ENCODE measurements around the gene FKBP3.
A peak's percentile ranks its signal among the peaks of the same experiment; 100 is the strongest.
"Not testable (repeated sequence)": the region's sequence is repeated elsewhere in the genome, so short reads cannot be mapped to it uniquely, and the experiment has no call there.

The FKBP3 gene

GRCh38 chr14:45112896-45113781 lies 21.1 kb downstream of the FKBP3 start:
- no peak for DNase-seq (ENCODE audit: low read depth)

- no peak for DNase-seq (ENCODE audit: low read depth)
Observed at GRCh38 chr14:45104561-45104960, 29.7 kb downstream of the FKBP3 start.

GRCh38 chr14:45103806-45104205 lies 30.5 kb downstream of the FKBP3 start:
- DNase-seq (ENCODE audit: low read depth) = no peak

- no peak for DNase-seq (ENCODE audit: low read depth)
Observed at GRCh38 chr14:45096218-45096617, 38.1 kb downstream of the FKBP3 start.

GRCh38 chr14:45095143-45095542 lies 39.1 kb downstream of the FKBP3 start:
- DNase-seq (ENCODE audit: low read depth) = no peak

- DNase-seq (ENCODE audit: low read depth) = no peak
Observed at GRCh38 chr14:45094275-45094674, 40.0 kb downstream of the FKBP3 start.

- DNase-seq (ENCODE audit: low read depth) = no peak
Observed at GRCh38 chr14:45091710-45092109, 42.6 kb downstream of the FKBP3 start.

GRCh38 chr14:45089813-45090212 lies 44.5 kb downstream of the FKBP3 start:
- DNase-seq (ENCODE audit: low read depth) = no peak

- DNase-seq (ENCODE audit: low read depth) = no peak
Observed at GRCh38 chr14:45084946-45085346, 49.3 kb downstream of the FKBP3 start.

GRCh38 chr14:45083976-45084722 lies 50.1 kb downstream of the FKBP3 start, which contains the start of gene PRPF39:
Gene PRPF39 (plus strand): TSS chr14:45084116. CDS start chr14:45095240, 11,124 bp downstream.
- DNase-seq (ENCODE audit: low read depth) = peak; percentile 78

GRCh38 chr14:45083617-45083975 lies 50.7 kb downstream of the FKBP3 start:
- DNase-seq (ENCODE audit: low read depth) = no peak

- no peak for DNase-seq (ENCODE audit: low read depth)
Observed at GRCh38 chr14:45082420-45082819, 51.9 kb downstream of the FKBP3 start.

GRCh38 chr14:45081096-45081495 lies 53.2 kb downstream of the FKBP3 start:
- DNase-seq (ENCODE audit: low read depth) = not testable (repeated sequence)

- not testable (repeated sequence) for DNase-seq (ENCODE audit: low read depth)
Observed at GRCh38 chr14:45080416-45080968, 53.8 kb downstream of the FKBP3 start.

- DNase-seq (ENCODE audit: low read depth) = no peak
Observed at GRCh38 chr14:45078323-45078722, 56.0 kb downstream of the FKBP3 start.

- DNase-seq (ENCODE audit: low read depth) = no peak
Observed at GRCh38 chr14:45073231-45073879, 60.9 kb downstream of the FKBP3 start.

GRCh38 chr14:45072126-45072525 lies 62.2 kb downstream of the FKBP3 start:
- DNase-seq (ENCODE audit: low read depth) = no peak

GRCh38 chr14:45070215-45070614 lies 64.1 kb downstream of the FKBP3 start:
- DNase-seq (ENCODE audit: low read depth) = no peak

GRCh38 chr14:45068396-45068795 lies 65.9 kb downstream of the FKBP3 start:
- no peak for DNase-seq (ENCODE audit: low read depth)

- DNase-seq (ENCODE audit: low read depth) = no peak
Observed at GRCh38 chr14:45066667-45067066, 67.6 kb downstream of the FKBP3 start.

GRCh38 chr14:45065956-45066355 lies 68.3 kb downstream of the FKBP3 start:
- no peak for DNase-seq (ENCODE audit: low read depth)

All from HS-27A (cell line).